ENCODE data around the gene SPRING1.

GRCh38 chr12:116689521-116689920 lies 48.3 kb downstream of the SPRING1 start:
- no peak for TF ChIP-seq POLR2A (IDR thresholded peaks at IDR 0.05)
- TF ChIP-seq POLR2AphosphoS5 (IDR thresholded peaks at IDR 0.05; ENCODE audit: insufficient read depth in 1 of 2, low read depth in 1 of 2) = no peak

All from vagina (tissue), 2 donors.